HFFc6 (cell line): ENCODE measurements around the gene CMIP. TPM values are rescaled to one million over a fixed set of nuclear protein-coding genes. Genes with fewer than 3 reads are reported as not detected.
A peak's percentile ranks its signal among the peaks of the same experiment; 100 is the strongest.

ENCODE experiments used
- DNase-seq: peaks from one replicate; pipeline ENCODE4 v3.0.0-alpha.2; 2018
- H3K27ac Mint-ChIP-seq: 2 replicates; pipeline ENCODE4 v1.8.0; 2020; ENCODE audit warnings: mild to moderate bottlenecking, mixed read lengths
- H3K27me3 Mint-ChIP-seq: 2 replicates; pipeline ENCODE4 v1.8.0; 2021; ENCODE audit warnings: mild to moderate bottlenecking, moderate library complexity, mixed read lengths; ENCODE audit not compliant: insufficient read depth
- H3K36me3 Mint-ChIP-seq: 2 replicates; pipeline ENCODE4 v1.8.0; 2021; ENCODE audit warnings: low read depth, mixed read lengths
- H3K4me1 Mint-ChIP-seq: 2 replicates; pipeline ENCODE4 v1.8.0; 2020; ENCODE audit warnings: low read depth, mixed read lengths
- H3K4me3 Mint-ChIP-seq: 2 replicates; pipeline ENCODE4 v1.8.0; 2020; ENCODE audit warnings: mild to moderate bottlenecking, moderate library complexity, mixed read lengths
- H3K9me3 Mint-ChIP-seq: 2 replicates; pipeline ENCODE4 v1.8.0; 2020; ENCODE audit warnings: mild to moderate bottlenecking, mixed read lengths
- long read RNA-seq: library from polyadenylated mRNA; unstranded; transcript quantifications from one replicate; pipeline ENCODE4 v2.0.0, GENCODE V29; 2019
- total RNA-seq, 6 experiments: library from RNA; stranded (reverse); fragmentation: NEBNext Ultra II Directional; extraction: Animal tissue kit (Norgen Biotek cat#: 25700); gene quantifications; 2 replicates in 1 of 6; 3 replicates in 5 of 6; pipeline ENCODE4 v1.2.3, GENCODE V29; 2021
- TF ChIP-seq, protein P1 (sequence below): fragments of 200-600 bp; sonication (generic); IDR thresholded peaks from 2 replicates; pipeline ENCODE4 v1.5.0; 2021; ENCODE audit warnings: antibody characterized with exemption, mild to moderate bottlenecking

The CMIP gene
- total RNA-seq = 10 to 100 TPM; 35.9 to 48.0 (median 43.5) TPM
- long read RNA-seq, partial matches to known transcripts = 0 of 5 reads
- long read RNA-seq, other reads (novel, unspliced or antisense) = 5 of 5 reads

- DNase-seq = peak; percentile 68
- Mint-ChIP-seq H3K9me3 (no peaks in the 10 kb centered on the region), H3K4me1 (peaks cover 26% of the 10 kb centered on the region), H3K27me3 (peaks cover 17% of the 10 kb centered on the region), H3K4me3 (peak within 1 kb of the TSS; percentile 89), H3K27ac (peak within 1 kb of the TSS; percentile 77), H3K36me3 (no peaks in the 10 kb centered on the region)
- TF ChIP-seq, protein P1, sequence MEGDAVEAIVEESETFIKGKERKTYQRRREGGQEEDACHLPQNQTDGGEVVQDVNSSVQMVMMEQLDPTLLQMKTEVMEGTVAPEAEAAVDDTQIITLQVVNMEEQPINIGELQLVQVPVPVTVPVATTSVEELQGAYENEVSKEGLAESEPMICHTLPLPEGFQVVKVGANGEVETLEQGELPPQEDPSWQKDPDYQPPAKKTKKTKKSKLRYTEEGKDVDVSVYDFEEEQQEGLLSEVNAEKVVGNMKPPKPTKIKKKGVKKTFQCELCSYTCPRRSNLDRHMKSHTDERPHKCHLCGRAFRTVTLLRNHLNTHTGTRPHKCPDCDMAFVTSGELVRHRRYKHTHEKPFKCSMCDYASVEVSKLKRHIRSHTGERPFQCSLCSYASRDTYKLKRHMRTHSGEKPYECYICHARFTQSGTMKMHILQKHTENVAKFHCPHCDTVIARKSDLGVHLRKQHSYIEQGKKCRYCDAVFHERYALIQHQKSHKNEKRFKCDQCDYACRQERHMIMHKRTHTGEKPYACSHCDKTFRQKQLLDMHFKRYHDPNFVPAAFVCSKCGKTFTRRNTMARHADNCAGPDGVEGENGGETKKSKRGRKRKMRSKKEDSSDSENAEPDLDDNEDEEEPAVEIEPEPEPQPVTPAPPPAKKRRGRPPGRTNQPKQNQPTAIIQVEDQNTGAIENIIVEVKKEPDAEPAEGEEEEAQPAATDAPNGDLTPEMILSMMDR = no peak
These were observed at the start of gene CMIP for GRCh38 chr16:81444448-81445121. Gene CMIP, plus strand, starts transcription at chr16:81444808.

- H3K4me3 Mint-ChIP-seq = no peak overlapping the region
- H3K4me1 Mint-ChIP-seq = no peaks in the 10 kb centered on the region
- no peak overlapping the region for H3K27ac Mint-ChIP-seq
- TF ChIP-seq, protein P1 = no peak
- H3K36me3 Mint-ChIP-seq = peaks cover 26% of the 10 kb centered on the region
- no peaks in the 10 kb centered on the region; the same call in 1 of the 2 replicates for H3K27me3 Mint-ChIP-seq
- no peak for DNase-seq
- peaks cover 13% of the 10 kb centered on the region for H3K9me3 Mint-ChIP-seq
These were observed 49.5 kb upstream of the CMIP start for GRCh38 chr16:81394966-81395655.

GRCh38 chr16:81397058-81397878 is 47.3 kb upstream of the CMIP start:
- Mint-ChIP-seq H3K4me1 (peaks cover 13% of the 10 kb centered on the region), H3K4me3 (no peak overlapping the region), H3K27me3 (peaks cover 4% of the 10 kb centered on the region), H3K9me3 (peaks cover 19% of the 10 kb centered on the region), H3K36me3 (peaks cover 18% of the 10 kb centered on the region), H3K27ac (no peak overlapping the region)
- no peak for DNase-seq
- TF ChIP-seq, protein P1 = no peak

DNA sequence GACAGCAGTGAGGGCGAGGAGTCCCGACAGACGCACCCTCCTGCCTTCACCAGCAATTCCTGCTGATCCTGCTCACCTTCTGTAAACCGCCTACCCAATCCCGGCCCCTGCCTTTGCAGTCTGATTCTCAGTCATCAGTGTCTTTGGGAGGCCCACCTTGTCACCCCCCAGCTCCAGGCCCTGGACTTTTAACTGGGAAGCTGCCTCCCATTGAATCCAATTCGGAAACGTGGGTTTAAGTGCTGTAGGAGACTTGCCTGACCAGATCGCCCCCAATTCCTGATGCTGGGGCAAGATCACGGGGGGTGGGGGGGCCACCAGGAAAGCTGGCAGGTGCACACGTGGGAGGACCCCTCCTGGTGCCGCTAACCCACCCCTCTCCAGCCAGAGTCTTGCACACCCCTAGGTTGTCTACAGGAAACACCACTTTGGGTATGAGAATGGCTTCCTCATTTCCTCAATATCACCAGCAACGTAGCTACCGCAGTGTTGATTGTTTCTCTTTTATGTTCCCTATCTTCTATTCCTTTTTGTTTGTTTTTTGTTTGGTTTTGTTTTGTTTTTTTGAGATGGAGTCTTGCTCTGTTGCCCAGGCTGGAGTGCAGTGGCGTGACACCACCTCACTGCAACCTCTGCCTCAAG is 46.6 kb upstream of the CMIP start:
- TF ChIP-seq, protein P1 = no peak
- Mint-ChIP-seq H3K9me3 (peaks cover 19% of the 10 kb centered on the region), H3K27ac (no peak overlapping the region), H3K4me3 (no peak overlapping the region), H3K4me1 (peaks cover 13% of the 10 kb centered on the region), H3K27me3 (peaks cover 4% of the 10 kb centered on the region), H3K36me3 (peaks cover 18% of the 10 kb centered on the region)
- no peak for DNase-seq

GRCh38 chr16:81399909-81400308 is 44.7 kb upstream of the CMIP start:
- Mint-ChIP-seq H3K4me3 (no peak overlapping the region), H3K27me3 (peaks cover 4% of the 10 kb centered on the region), H3K27ac (no peak overlapping the region), H3K9me3 (peaks cover 19% of the 10 kb centered on the region), H3K36me3 (peaks cover 14% of the 10 kb centered on the region), H3K4me1 (peaks cover 20% of the 10 kb centered on the region)
- DNase-seq = no peak
- TF ChIP-seq, protein P1 = no peak
